GM12878 (cell line): ENCODE results near the gene CHMP3.

Source experiments
- CREB1 ChIP-seq: IDR thresholded peaks from 2 replicates; pipeline ENCODE4 v1.6.1; 2012; ENCODE audit warnings: low read depth, mild to moderate bottlenecking, inconsistent platforms
- CTCF ChIP-seq, 3 experiments: IDR thresholded peaks in 2 of 3; conservative IDR thresholded peaks in 1 of 3; 2 replicates each; pipeline ENCODE4 v1.5.1; 2011; ENCODE audit warnings: low read depth in 3 of 3, low read length in 3 of 3, mild to moderate bottlenecking in 3 of 3, control low read depth in 2 of 3, moderate library complexity in 2 of 3, inconsistent platforms in 1 of 3, mixed read lengths in 1 of 3; ENCODE audit not compliant: control insufficient read depth in 2 of 3, insufficient read depth in 1 of 3; ENCODE audit errors: extremely low read depth in 1 of 3
- FOS ChIP-seq: IDR thresholded peaks from 3 replicates; pipeline ENCODE4 v1.6.1; 2011; ENCODE audit warnings: borderline replicate concordance; ENCODE audit not compliant: insufficient read length; ENCODE audit errors: extremely low read depth
- MAX ChIP-seq: IDR thresholded peaks from 2 replicates; pipeline ENCODE4 v1.6.1; 2012; ENCODE audit warnings: low read depth, low read length, improper control_type of control experiment
- MEF2A ChIP-seq: IDR thresholded peaks from 2 replicates; pipeline ENCODE4 v1.6.1; 2011; ENCODE audit warnings: low read depth, mild to moderate bottlenecking, low read length, moderate library complexity; ENCODE audit not compliant: insufficient read depth
- NR2F1 ChIP-seq: fragments of 450-650 bp; conservative IDR thresholded peaks from 2 replicates; pipeline ENCODE4 v1.6.1; 2017; ENCODE audit warnings: mild to moderate bottlenecking
- POLR2A ChIP-seq: IDR thresholded peaks from 2 replicates; pipeline ENCODE4 v1.6.1; 2011; ENCODE audit warnings: low read depth, mild to moderate bottlenecking, low read length
- POLR2AphosphoS2 ChIP-seq: IDR thresholded peaks from 2 replicates; pipeline ENCODE4 v1.6.1; 2011; ENCODE audit warnings: low read depth, mild to moderate bottlenecking, low read length, improper control_type of control experiment, moderate library complexity
- RCOR1 ChIP-seq: conservative IDR thresholded peaks from 2 replicates; pipeline ENCODE4 v1.6.1; 2012; ENCODE audit warnings: low read depth, low read length, improper control_type of control experiment
- SP1 ChIP-seq: IDR thresholded peaks from one replicate; pipeline ENCODE4 v1.6.1; 2011; ENCODE audit warnings: low read depth, low read length
- SRF ChIP-seq, 2 experiments: IDR thresholded peaks; 2 replicates each; pipeline ENCODE4 v1.6.1; 2011; ENCODE audit warnings: low read depth in 2 of 2, low read length in 2 of 2, mild to moderate bottlenecking in 1 of 2, moderate library complexity in 1 of 2
- ZNF592 ChIP-seq: fragments of 450-650 bp; IDR thresholded peaks from 2 replicates; pipeline ENCODE4 v1.6.1; 2017; ENCODE audit warnings: mild to moderate bottlenecking, moderate library complexity

DNA sequence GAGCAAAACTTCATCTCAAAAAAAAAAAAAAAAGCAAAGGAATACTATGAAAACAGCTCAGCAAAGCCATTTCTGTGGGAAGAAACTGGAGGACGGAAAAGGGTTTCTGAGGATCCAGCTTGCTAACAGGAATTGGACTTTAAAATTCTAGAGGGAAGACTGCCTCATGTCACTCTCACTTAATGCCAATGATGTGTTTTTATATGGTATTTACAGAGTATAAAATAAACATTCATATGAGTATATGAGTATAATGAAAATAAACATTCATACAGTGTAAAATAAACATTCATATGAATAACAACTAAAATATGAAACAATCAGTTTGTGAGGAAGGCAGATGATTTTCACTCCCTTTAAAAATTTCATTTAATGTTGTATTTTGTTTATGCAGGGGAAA lies 43.9 kb downstream of the CHMP3 start:
- TF ChIP-seq RCOR1 (no peak), CTCF (IDR thresholded peaks at IDR 0.05 in 2 of 3, conservative IDR thresholded peaks at IDR 0.05 in 1 of 3; ENCODE audit: control insufficient read depth in 2 of 3, extremely low read depth in 1 of 3, insufficient read depth in 1 of 3, low read depth in 3 of 3, low read length in 3 of 3) (no peak), SP1 (no peak), CREB1 (no peak), NR2F1 (no peak), POLR2AphosphoS2 (no peak), ZNF592 (no peak), MEF2A (no peak), POLR2A (no peak), MAX (no peak), FOS (no peak), SRF (IDR thresholded peaks at IDR 0.05; ENCODE audit: low read depth in 2 of 2, low read length in 2 of 2) (no peak)
